Measurements from ENCODE around the gene ELOVL1. TPM values are rescaled to one million over a fixed set of nuclear protein-coding genes. Genes with fewer than 3 reads are reported as not detected.
A peak's percentile ranks its signal among the peaks of the same experiment; 100 is the strongest.

The ELOVL1 gene
- total and polyA plus RNA-seq, 2 of the 13 experiments (the other 11 are each of a cell fraction or from before 2014, with no cell fraction given), result 55.2 to 77.4 TPM

- TF ChIP-seq CREM (IDR thresholded peaks at IDR 0.05) (peak; percentile 85), CREM (CRISPR knock-in tag; IDR thresholded peaks at IDR 0.05) (no peak), ZFY (CRISPR knock-in tag; IDR thresholded peaks at IDR 0.05) (peak; percentile 94), NFE2L1 (CRISPR knock-in tag; IDR thresholded peaks at IDR 0.05; ENCODE audit: borderline replicate concordance) (no peak), YEATS4 (CRISPR knock-in tag; IDR thresholded peaks at IDR 0.05; ENCODE audit: borderline replicate concordance) (peak; percentile 97), ZNF780A (CRISPR knock-in tag; IDR thresholded peaks at IDR 0.05) (no peak), ZSCAN29 (CRISPR knock-in tag; conservative IDR thresholded peaks at IDR 0.05) (no peak), ZFP37 (CRISPR knock-in tag; IDR thresholded peaks at IDR 0.05; ENCODE audit: borderline replicate concordance) (no peak), AHDC1 (CRISPR knock-in tag; IDR thresholded peaks at IDR 0.05; ENCODE audit: borderline replicate concordance) (no peak), TAF1 (CRISPR knock-in tag; IDR thresholded peaks at IDR 0.05) (peak; percentile 77), ATF2 (CRISPR knock-in tag; IDR thresholded peaks at IDR 0.05) (peak; percentile 63; the same call in 1 of the 2 replicates), TBL1XR1 (IDR thresholded peaks at IDR 0.05; ENCODE audit: borderline replicate concordance, low read length, partially characterized antibody) (no peak), ZNF331 (CRISPR knock-in tag; IDR thresholded peaks at IDR 0.05) (peak; percentile 76), ZNF230 (CRISPR knock-in tag; IDR thresholded peaks at IDR 0.05) (0 out of 2 replicates have a peak, but pooled peaks have one; percentile 34), ZEB1 (IDR thresholded peaks at IDR 0.05; ENCODE audit: insufficient replicate concordance, low read depth) (no peak), JUND (CRISPR knock-in tag; IDR thresholded peaks at IDR 0.05) (no peak), SCMH1 (CRISPR knock-in tag; IDR thresholded peaks at IDR 0.05; ENCODE audit: borderline replicate concordance) (no peak), ZC3H4 (CRISPR knock-in tag; IDR thresholded peaks at IDR 0.05; ENCODE audit: borderline replicate concordance) (no peak), DR1 (CRISPR knock-in tag; IDR thresholded peaks at IDR 0.05) (peak; percentile 72; the same call in 1 of the 2 replicates), ZNF547 (CRISPR knock-in tag; IDR thresholded peaks at IDR 0.05) (peak; percentile 66), PHF21A (CRISPR knock-in tag; IDR thresholded peaks at IDR 0.05) (peak; percentile 94)
Observed at GRCh38 chr1:43389326-43390313, 21.8 kb upstream of the ELOVL1 start, which contains the start of the genes MED8 and SZT2 (continued).
